ENCODE data around the gene OPHN1.
"Not testable (repeated sequence)": the region's sequence is repeated elsewhere in the genome, so short reads cannot be mapped to it uniquely, and the experiment has no call there.

- TF ChIP-seq, protein P1, sequence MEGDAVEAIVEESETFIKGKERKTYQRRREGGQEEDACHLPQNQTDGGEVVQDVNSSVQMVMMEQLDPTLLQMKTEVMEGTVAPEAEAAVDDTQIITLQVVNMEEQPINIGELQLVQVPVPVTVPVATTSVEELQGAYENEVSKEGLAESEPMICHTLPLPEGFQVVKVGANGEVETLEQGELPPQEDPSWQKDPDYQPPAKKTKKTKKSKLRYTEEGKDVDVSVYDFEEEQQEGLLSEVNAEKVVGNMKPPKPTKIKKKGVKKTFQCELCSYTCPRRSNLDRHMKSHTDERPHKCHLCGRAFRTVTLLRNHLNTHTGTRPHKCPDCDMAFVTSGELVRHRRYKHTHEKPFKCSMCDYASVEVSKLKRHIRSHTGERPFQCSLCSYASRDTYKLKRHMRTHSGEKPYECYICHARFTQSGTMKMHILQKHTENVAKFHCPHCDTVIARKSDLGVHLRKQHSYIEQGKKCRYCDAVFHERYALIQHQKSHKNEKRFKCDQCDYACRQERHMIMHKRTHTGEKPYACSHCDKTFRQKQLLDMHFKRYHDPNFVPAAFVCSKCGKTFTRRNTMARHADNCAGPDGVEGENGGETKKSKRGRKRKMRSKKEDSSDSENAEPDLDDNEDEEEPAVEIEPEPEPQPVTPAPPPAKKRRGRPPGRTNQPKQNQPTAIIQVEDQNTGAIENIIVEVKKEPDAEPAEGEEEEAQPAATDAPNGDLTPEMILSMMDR (IDR thresholded peaks at IDR 0.05) = not testable (repeated sequence)
- TF ChIP-seq POLR2A (IDR thresholded peaks at IDR 0.05) = not testable (repeated sequence)
Measured at GRCh38 chrX:68070119-68070518, 363.2 kb downstream of the OPHN1 start.

Measured in lower leg skin (tissue), 3 donors.